Neural cell (in vitro differentiated cells): ENCODE measurements around the gene GLT1D1. TPM values are rescaled to one million over a fixed set of nuclear protein-coding genes. Genes with fewer than 3 reads are reported as not detected.

ENCODE experiments used
- H2AFZ ChIP-seq: fragments of 200-600, 300-800 bp; sonication (generic), shearing (Covaris generic); 2 replicates; pipeline ENCODE4 v1.6.0; 2014; ENCODE audit warnings: low read depth, mild to moderate bottlenecking, antibody characterized with exemption, low read length, moderate library complexity
- H3F3A ChIP-seq: fragments of 200-600 bp; shearing (Covaris generic); 2 replicates; pipeline ENCODE4 v1.6.1; 2016; ENCODE audit warnings: mild to moderate bottlenecking, moderate library complexity, mixed read lengths, antibody characterized with exemption, low read length; ENCODE audit not compliant: insufficient read depth, poor library complexity, severe bottlenecking
- H3K27ac ChIP-seq: fragments of 200-600, 300-800 bp; sonication (generic), shearing (Covaris generic); 2 replicates; pipeline ENCODE4 v1.5.1; 2014; ENCODE audit warnings: mild to moderate bottlenecking, low read length, moderate library complexity
- H3K27me3 ChIP-seq: fragments of 300-800, 200-600 bp; sonication (generic), shearing (Covaris generic); 2 replicates; pipeline ENCODE4 v1.6.0; 2014; ENCODE audit warnings: mild to moderate bottlenecking, low read depth, low read length, moderate library complexity; ENCODE audit not compliant: insufficient read depth
- H3K36me3 ChIP-seq: fragments of 300-800, 200-600 bp; sonication (generic), shearing (Covaris generic); 2 replicates; pipeline ENCODE4 v1.5.1; 2014; ENCODE audit warnings: mild to moderate bottlenecking, antibody characterized with exemption, low read length, moderate library complexity; ENCODE audit not compliant: insufficient read depth
- H3K4me2 ChIP-seq: fragments of 300-800, 200-600 bp; sonication (generic), shearing (Covaris generic); 2 replicates; pipeline ENCODE4 v1.6.0; 2014; ENCODE audit warnings: mild to moderate bottlenecking, low read length
- H3K4me3 ChIP-seq: fragments of 300-800, 200-600 bp; sonication (generic), shearing (Covaris generic); 2 replicates; pipeline ENCODE4 v1.5.1; 2014; ENCODE audit warnings: mild to moderate bottlenecking, low read length, moderate library complexity
- H3K79me2 ChIP-seq: fragments of 200-600 bp; shearing (Covaris generic); replicated peaks from 2 replicates; pipeline ENCODE4 v1.6.0; 2014; ENCODE audit warnings: mild to moderate bottlenecking, low read length, moderate library complexity; ENCODE audit not compliant: insufficient read depth
- H3K9ac ChIP-seq: fragments of 300-800, 200-600 bp; sonication (generic), shearing (Covaris generic); 2 replicates; pipeline ENCODE4 v1.6.1; 2016; ENCODE audit warnings: mild to moderate bottlenecking, low read length, mixed read lengths
- H3K9me2 ChIP-seq: fragments of 200-600 bp; shearing (Covaris generic); 2 replicates; pipeline ENCODE4 v1.6.1; 2016; ENCODE audit warnings: mild to moderate bottlenecking, low read length, mixed read lengths; ENCODE audit not compliant: insufficient read depth
- H3K9me3 ChIP-seq: fragments of 200-600, 300-800 bp; sonication (generic), shearing (Covaris generic); 2 replicates; pipeline ENCODE4 v1.6.1; 2016; ENCODE audit warnings: mild to moderate bottlenecking, mixed run types, low read length, moderate library complexity, mixed read lengths
- H4K20me1 ChIP-seq: fragments of 200-600 bp; shearing (Covaris generic); 2 replicates; pipeline ENCODE4 v1.6.1; 2016; ENCODE audit warnings: mild to moderate bottlenecking, mixed run types; ENCODE audit not compliant: insufficient read depth
- EP300 ChIP-seq: fragments of 450-650 bp; conservative IDR thresholded peaks from 2 replicates; pipeline ENCODE4 v1.6.1; 2014; ENCODE audit warnings: antibody characterized with exemption, mild to moderate bottlenecking, moderate library complexity; ENCODE audit not compliant: poor library complexity, severe bottlenecking
- EZH2 ChIP-seq: fragments of 200-600, 300-800 bp; shearing (Covaris generic), sonication (generic); IDR thresholded peaks from 2 replicates; pipeline ENCODE4 v1.6.1; 2014; ENCODE audit warnings: antibody characterized with exemption, low read length, borderline replicate concordance, mild to moderate bottlenecking; ENCODE audit not compliant: insufficient read depth, poor library complexity, severe bottlenecking
- MXI1 ChIP-seq: fragments of 450-650 bp; conservative IDR thresholded peaks from 2 replicates; pipeline ENCODE4 v1.6.1; 2014; ENCODE audit warnings: antibody characterized with exemption, mild to moderate bottlenecking; ENCODE audit not compliant: poor library complexity, severe bottlenecking
- POLR2AphosphoS5 ChIP-seq: IDR thresholded peaks from 2 replicates; pipeline ENCODE4 v1.6.1; 2012
- RAD21 ChIP-seq: fragments of 450-650 bp; conservative IDR thresholded peaks from 2 replicates; pipeline ENCODE4 v1.6.1; 2014; ENCODE audit warnings: antibody characterized with exemption, mild to moderate bottlenecking, moderate library complexity
- REST ChIP-seq: IDR thresholded peaks from 2 replicates; pipeline ENCODE4 v1.6.1; 2012; ENCODE audit warnings: borderline replicate concordance
- SMC3 ChIP-seq: fragments of 450-650 bp; conservative IDR thresholded peaks from 2 replicates; pipeline ENCODE4 v1.6.1; 2014; ENCODE audit warnings: antibody characterized with exemption, mild to moderate bottlenecking, moderate library complexity; ENCODE audit not compliant: poor library complexity
- TAF1 ChIP-seq: IDR thresholded peaks from 2 replicates; pipeline ENCODE4 v1.6.1; 2012; ENCODE audit warnings: low read depth
- polyA plus RNA-seq: library from polyadenylated mRNA; depleted of rRNA; stranded (reverse); fragments of >200 nt; gene quantifications from 2 replicates; pipeline ENCODE4 v1.2.3, GENCODE V29; 2014
- TF ChIP-seq, protein P1 (sequence below): fragments of 450-650 bp; IDR thresholded peaks from 2 replicates; pipeline ENCODE4 v1.5.1; 2014; ENCODE audit warnings: antibody characterized with exemption, mild to moderate bottlenecking, moderate library complexity; ENCODE audit not compliant: poor library complexity, severe bottlenecking

Gene GLT1D1
- polyA plus RNA-seq, 1 donor from 2014 or later = 3.9 TPM

- peak overlapping the region; percentile 41 for H2AFZ ChIP-seq
- no peaks in the 10 kb centered on the region for H3K36me3 ChIP-seq
- H3K4me3 ChIP-seq = peak overlapping the region; percentile 58
- no peaks in the 10 kb centered on the region for H3K9me3 ChIP-seq
- TF ChIP-seq, protein P1, sequence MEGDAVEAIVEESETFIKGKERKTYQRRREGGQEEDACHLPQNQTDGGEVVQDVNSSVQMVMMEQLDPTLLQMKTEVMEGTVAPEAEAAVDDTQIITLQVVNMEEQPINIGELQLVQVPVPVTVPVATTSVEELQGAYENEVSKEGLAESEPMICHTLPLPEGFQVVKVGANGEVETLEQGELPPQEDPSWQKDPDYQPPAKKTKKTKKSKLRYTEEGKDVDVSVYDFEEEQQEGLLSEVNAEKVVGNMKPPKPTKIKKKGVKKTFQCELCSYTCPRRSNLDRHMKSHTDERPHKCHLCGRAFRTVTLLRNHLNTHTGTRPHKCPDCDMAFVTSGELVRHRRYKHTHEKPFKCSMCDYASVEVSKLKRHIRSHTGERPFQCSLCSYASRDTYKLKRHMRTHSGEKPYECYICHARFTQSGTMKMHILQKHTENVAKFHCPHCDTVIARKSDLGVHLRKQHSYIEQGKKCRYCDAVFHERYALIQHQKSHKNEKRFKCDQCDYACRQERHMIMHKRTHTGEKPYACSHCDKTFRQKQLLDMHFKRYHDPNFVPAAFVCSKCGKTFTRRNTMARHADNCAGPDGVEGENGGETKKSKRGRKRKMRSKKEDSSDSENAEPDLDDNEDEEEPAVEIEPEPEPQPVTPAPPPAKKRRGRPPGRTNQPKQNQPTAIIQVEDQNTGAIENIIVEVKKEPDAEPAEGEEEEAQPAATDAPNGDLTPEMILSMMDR = no peak
- TF ChIP-seq EZH2 (no peak), MXI1 (no peak), REST (no peak), TAF1 (no peak), POLR2AphosphoS5 (no peak), RAD21 (no peak), SMC3 (no peak), EP300 (no peak)
- peak overlapping the region; percentile 50 for H3K9ac ChIP-seq
- no peaks in the 10 kb centered on the region for H3K79me2 ChIP-seq
- no peaks in the 10 kb centered on the region for H4K20me1 ChIP-seq
- no peaks in the 10 kb centered on the region for H3F3A ChIP-seq
- H3K27me3 ChIP-seq = no peaks in the 10 kb centered on the region
- peak overlapping the region; percentile 31 for H3K27ac ChIP-seq
- H3K4me2 ChIP-seq = no peak overlapping the region
- H3K9me2 ChIP-seq = no peaks in the 10 kb centered on the region
Measured at GRCh38 chr12:128968668-128969067, 115.4 kb downstream of the GLT1D1 start.

DNA sequence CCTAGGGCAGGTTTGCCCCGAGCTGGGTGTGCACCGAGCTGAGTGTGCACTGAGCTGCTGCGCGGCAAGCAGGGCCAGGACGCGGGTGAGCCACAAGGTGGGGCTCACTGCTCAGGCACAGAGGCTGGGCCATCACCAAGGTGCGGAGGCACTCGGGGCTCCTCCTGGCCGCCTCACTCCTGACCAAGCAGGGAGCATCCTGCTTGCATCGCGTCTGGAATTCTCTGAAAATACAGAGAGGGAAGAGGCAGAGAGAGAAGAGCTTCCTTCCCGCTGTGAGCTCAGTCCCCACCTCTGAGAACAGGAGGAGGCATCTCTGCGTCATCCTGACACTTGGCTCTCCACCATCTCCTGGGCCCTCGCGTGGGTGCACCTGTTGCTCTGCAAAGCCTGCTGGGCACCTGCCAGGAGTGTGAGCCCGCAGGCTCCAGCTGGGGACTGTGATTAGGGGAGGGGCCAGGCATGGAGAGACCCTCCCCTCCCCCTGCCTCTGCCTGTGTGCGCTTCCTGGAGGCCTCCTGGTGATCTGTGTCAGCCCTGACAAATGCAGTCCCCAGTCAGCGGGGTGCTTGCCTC is 116.3 kb downstream of the GLT1D1 start:
- Histone ChIP-seq H3K27me3 (no peaks in the 10 kb centered on the region), H3K4me3 (peak overlapping the region; percentile 58), H3K9me3 (no peaks in the 10 kb centered on the region), H2AFZ (peak overlapping the region; percentile 41), H3F3A (no peaks in the 10 kb centered on the region), H3K36me3 (no peaks in the 10 kb centered on the region), H3K9ac (peak overlapping the region; percentile 50), H3K27ac (peak overlapping the region; percentile 38), H3K9me2 (no peaks in the 10 kb centered on the region), H4K20me1 (no peaks in the 10 kb centered on the region), H3K79me2 (no peaks in the 10 kb centered on the region), H3K4me2 (peak overlapping the region; percentile 63)
- TF ChIP-seq SMC3 (peak; percentile 99), POLR2AphosphoS5 (peak; percentile 9), REST (peak; percentile 86), MXI1 (peak; percentile 48), EZH2 (no peak), TAF1 (no peak), EP300 (peak; percentile 53), RAD21 (peak; percentile 100)
- TF ChIP-seq, protein P1 = peak; percentile 98
